Measurements from ENCODE around the gene ITGB2.

Gene ITGB2

GRCh38 chr21:44857127-44857892 lies 63.4 kb downstream of the ITGB2 start:
- Histone ChIP-seq H3F3A (ENCODE audit: low read depth) (no peaks in the 10 kb centered on the region), H4K20me1 (ENCODE audit: insufficient read depth, low read length, poor library complexity, severe bottlenecking) (peaks cover 58% of the 10 kb centered on the region), H3K36me3 (ENCODE audit: insufficient read depth, low read length) (peaks cover 96% of the 10 kb centered on the region; the same call in 1 of the 2 replicates), H3K4me3 (ENCODE audit: low read length, poor library complexity, severe bottlenecking) (no peak overlapping the region), H3K9me2 (replicated peaks; ENCODE audit: low read depth, low read length) (no peaks in the 10 kb centered on the region), H3K9me3 (ENCODE audit: insufficient read depth, low read depth, low read length) (no peaks in the 10 kb centered on the region), H3K79me2 (ENCODE audit: insufficient read depth, low read length) (peaks cover 90% of the 10 kb centered on the region), H3K9ac (ENCODE audit: low read depth, low read length, poor library complexity, severe bottlenecking) (no peak overlapping the region), H3K4me2 (ENCODE audit: low read depth, low read length, poor library complexity, severe bottlenecking) (no peak overlapping the region), H3K4me1 (ENCODE audit: insufficient read depth, low read length, poor library complexity, severe bottlenecking) (no peaks in the 10 kb centered on the region), H2AFZ (ENCODE audit: low read length) (no peak overlapping the region), H3K27me3 (ENCODE audit: insufficient read depth, low read length, poor library complexity, severe bottlenecking) (no peaks in the 10 kb centered on the region)
- no peak for TF ChIP-seq CTCF (conservative IDR thresholded peaks at IDR 0.05; ENCODE audit: low read length)
- no peak for TF ChIP-seq EZH2phosphoT487 (IDR thresholded peaks at IDR 0.05; ENCODE audit: borderline replicate concordance)

DNA sequence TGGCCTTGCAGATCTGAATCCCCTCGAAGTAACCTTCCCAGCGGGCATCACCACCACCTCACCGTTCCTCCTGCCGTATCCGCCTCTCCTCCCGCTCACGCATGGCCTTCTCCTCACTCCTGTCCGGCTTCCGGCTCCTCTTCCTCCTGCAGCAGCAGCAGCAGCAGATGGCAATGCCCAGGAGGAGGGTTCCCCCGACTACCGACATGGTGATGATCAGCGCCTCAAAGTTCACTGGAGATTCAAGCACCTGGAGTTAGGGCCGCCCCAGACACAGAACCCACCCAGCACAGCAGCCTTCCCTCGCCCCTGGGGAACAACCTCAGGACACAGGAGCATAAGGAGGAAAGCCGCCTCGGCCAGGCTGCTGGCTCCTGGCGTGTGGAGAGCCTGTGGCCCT lies 64.6 kb downstream of the ITGB2 start:
- Histone ChIP-seq H3K79me2 (ENCODE audit: insufficient read depth, low read length) (peaks cover 79% of the 10 kb centered on the region; the same call in 1 of the 2 replicates), H3K9ac (ENCODE audit: low read depth, low read length, poor library complexity, severe bottlenecking) (no peak overlapping the region), H3K9me2 (replicated peaks; ENCODE audit: low read depth, low read length) (no peaks in the 10 kb centered on the region), H3K4me3 (ENCODE audit: low read length, poor library complexity, severe bottlenecking) (no peak overlapping the region), H4K20me1 (ENCODE audit: insufficient read depth, low read length, poor library complexity, severe bottlenecking) (peaks cover 48% of the 10 kb centered on the region), H3F3A (ENCODE audit: low read depth) (no peaks in the 10 kb centered on the region), H3K4me2 (ENCODE audit: low read depth, low read length, poor library complexity, severe bottlenecking) (no peak overlapping the region), H3K4me1 (ENCODE audit: insufficient read depth, low read length, poor library complexity, severe bottlenecking) (no peaks in the 10 kb centered on the region), H3K9me3 (ENCODE audit: insufficient read depth, low read depth, low read length) (no peaks in the 10 kb centered on the region), H3K36me3 (ENCODE audit: insufficient read depth, low read length) (peaks cover 97% of the 10 kb centered on the region; the same call in 1 of the 2 replicates), H3K27me3 (ENCODE audit: insufficient read depth, low read length, poor library complexity, severe bottlenecking) (no peaks in the 10 kb centered on the region), H2AFZ (ENCODE audit: low read length) (no peak overlapping the region)
- TF ChIP-seq EZH2phosphoT487 (IDR thresholded peaks at IDR 0.05; ENCODE audit: borderline replicate concordance) (no peak), CTCF (conservative IDR thresholded peaks at IDR 0.05; ENCODE audit: low read length) (no peak)

- no peaks in the 10 kb centered on the region for H3K27me3 ChIP-seq (ENCODE audit: insufficient read depth, low read length, poor library complexity, severe bottlenecking)
- H3K9me2 ChIP-seq (replicated peaks; ENCODE audit: low read depth, low read length): no peaks in the 10 kb centered on the region
- H3K4me3 ChIP-seq (ENCODE audit: low read length, poor library complexity, severe bottlenecking): no peak overlapping the region
- TF ChIP-seq CTCF (conservative IDR thresholded peaks at IDR 0.05; ENCODE audit: low read length) (no peak), EZH2phosphoT487 (IDR thresholded peaks at IDR 0.05; ENCODE audit: borderline replicate concordance) (no peak)
- H3K9me3 ChIP-seq (ENCODE audit: insufficient read depth, low read depth, low read length): no peaks in the 10 kb centered on the region
- H2AFZ ChIP-seq (ENCODE audit: low read length): no peak overlapping the region
- H3K4me2 ChIP-seq (ENCODE audit: low read depth, low read length, poor library complexity, severe bottlenecking): no peak overlapping the region
- no peaks in the 10 kb centered on the region for H3F3A ChIP-seq (ENCODE audit: low read depth)
- peaks cover 45% of the 10 kb centered on the region for H4K20me1 ChIP-seq (ENCODE audit: insufficient read depth, low read length, poor library complexity, severe bottlenecking)
- H3K9ac ChIP-seq (ENCODE audit: low read depth, low read length, poor library complexity, severe bottlenecking): no peak overlapping the region
- no peaks in the 10 kb centered on the region for H3K4me1 ChIP-seq (ENCODE audit: insufficient read depth, low read length, poor library complexity, severe bottlenecking)
- peaks cover 97% of the 10 kb centered on the region for H3K36me3 ChIP-seq (ENCODE audit: insufficient read depth, low read length)
- peaks cover 73% of the 10 kb centered on the region; the same call in 1 of the 2 replicates for H3K79me2 ChIP-seq (ENCODE audit: insufficient read depth, low read length)
Measured at GRCh38 chr21:44855572-44855971, 65.1 kb downstream of the ITGB2 start.

Data from Loucy (cell line).